SK-N-SH treated with all-trans-retinoic acid at 6 μM for 48 hours (cell line): Measurements from ENCODE around the gene SHISA2.

ENCODE experiments used
- BACH2 ChIP-seq: fragments of 250-450 bp; sonication (Bioruptor Pico); IDR thresholded peaks from 2 replicates; pipeline ENCODE4 v1.9.0; 2021; ENCODE audit warnings: mild to moderate bottlenecking, borderline replicate concordance
- GLIS3 ChIP-seq: fragments of 250-450 bp; sonication (Bioruptor Pico); IDR thresholded peaks from 2 replicates; pipeline ENCODE4 v1.5.0; 2020; ENCODE audit warnings: mild to moderate bottlenecking, moderate library complexity
- ISL1 ChIP-seq: fragments of 250-450 bp; sonication (Bioruptor Pico); IDR thresholded peaks from 2 replicates; pipeline ENCODE4 v2.1.2; 2022; ENCODE audit warnings: mild to moderate bottlenecking, moderate library complexity
- POU6F1 ChIP-seq: fragments of 250-450 bp; sonication (Bioruptor Pico); IDR thresholded peaks from 2 replicates; pipeline ENCODE4 v1.8.0; 2021; ENCODE audit warnings: low read depth, mild to moderate bottlenecking, moderate library complexity, borderline replicate concordance
- RARB ChIP-seq: fragments of 250-450 bp; sonication (Bioruptor Pico); IDR thresholded peaks from 2 replicates; pipeline ENCODE4 v1.8.0; 2021; ENCODE audit warnings: mild to moderate bottlenecking, moderate library complexity
- SNAI2 ChIP-seq: fragments of 250-450 bp; sonication (Bioruptor Pico); IDR thresholded peaks from 2 replicates; pipeline ENCODE4 v1.5.0; 2020; ENCODE audit warnings: mild to moderate bottlenecking, moderate library complexity
- ZC3H10 ChIP-seq: fragments of 250-450 bp; sonication (Bioruptor Pico); IDR thresholded peaks from 2 replicates; pipeline ENCODE4 v1.5.1; 2021; ENCODE audit warnings: mild to moderate bottlenecking, moderate library complexity
- ZFP3 ChIP-seq: fragments of 250-450 bp; sonication (Bioruptor Pico); IDR thresholded peaks from 2 replicates; pipeline ENCODE4 v1.5.0; 2020; ENCODE audit warnings: mild to moderate bottlenecking, moderate library complexity
- TF ChIP-seq, protein P1 (sequence below): fragments of 250-450 bp; sonication (Bioruptor Pico); IDR thresholded peaks from 2 replicates; pipeline ENCODE4 v1.5.1; 2020; ENCODE audit warnings: low read depth, mild to moderate bottlenecking, moderate library complexity
- TF ChIP-seq, protein P2 (sequence below): fragments of 250-450 bp; sonication (Bioruptor Pico); IDR thresholded peaks from 2 replicates; pipeline ENCODE4 v1.8.0; 2020; ENCODE audit warnings: mild to moderate bottlenecking, moderate library complexity, borderline replicate concordance

GRCh38 chr13:26015271-26016125 is 36.3 kb downstream of the SHISA2 start:
- TF ChIP-seq, protein P1, sequence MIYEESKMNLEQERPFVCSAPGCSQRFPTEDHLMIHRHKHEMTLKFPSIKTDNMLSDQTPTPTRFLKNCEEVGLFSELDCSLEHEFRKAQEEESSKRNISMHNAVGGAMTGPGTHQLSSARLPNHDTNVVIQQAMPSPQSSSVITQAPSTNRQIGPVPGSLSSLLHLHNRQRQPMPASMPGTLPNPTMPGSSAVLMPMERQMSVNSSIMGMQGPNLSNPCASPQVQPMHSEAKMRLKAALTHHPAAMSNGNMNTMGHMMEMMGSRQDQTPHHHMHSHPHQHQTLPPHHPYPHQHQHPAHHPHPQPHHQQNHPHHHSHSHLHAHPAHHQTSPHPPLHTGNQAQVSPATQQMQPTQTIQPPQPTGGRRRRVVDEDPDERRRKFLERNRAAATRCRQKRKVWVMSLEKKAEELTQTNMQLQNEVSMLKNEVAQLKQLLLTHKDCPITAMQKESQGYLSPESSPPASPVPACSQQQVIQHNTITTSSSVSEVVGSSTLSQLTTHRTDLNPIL (CRISPR knock-in tag) = no peak
- TF ChIP-seq ZC3H10 (CRISPR knock-in tag) (no peak), ZFP3 (CRISPR knock-in tag) (no peak), SNAI2 (CRISPR knock-in tag) (no peak), GLIS3 (no peak), ISL1 (CRISPR knock-in tag) (no peak), POU6F1 (no peak), RARB (CRISPR knock-in tag) (no peak), BACH2 (CRISPR knock-in tag) (no peak)
- TF ChIP-seq, protein P2, sequence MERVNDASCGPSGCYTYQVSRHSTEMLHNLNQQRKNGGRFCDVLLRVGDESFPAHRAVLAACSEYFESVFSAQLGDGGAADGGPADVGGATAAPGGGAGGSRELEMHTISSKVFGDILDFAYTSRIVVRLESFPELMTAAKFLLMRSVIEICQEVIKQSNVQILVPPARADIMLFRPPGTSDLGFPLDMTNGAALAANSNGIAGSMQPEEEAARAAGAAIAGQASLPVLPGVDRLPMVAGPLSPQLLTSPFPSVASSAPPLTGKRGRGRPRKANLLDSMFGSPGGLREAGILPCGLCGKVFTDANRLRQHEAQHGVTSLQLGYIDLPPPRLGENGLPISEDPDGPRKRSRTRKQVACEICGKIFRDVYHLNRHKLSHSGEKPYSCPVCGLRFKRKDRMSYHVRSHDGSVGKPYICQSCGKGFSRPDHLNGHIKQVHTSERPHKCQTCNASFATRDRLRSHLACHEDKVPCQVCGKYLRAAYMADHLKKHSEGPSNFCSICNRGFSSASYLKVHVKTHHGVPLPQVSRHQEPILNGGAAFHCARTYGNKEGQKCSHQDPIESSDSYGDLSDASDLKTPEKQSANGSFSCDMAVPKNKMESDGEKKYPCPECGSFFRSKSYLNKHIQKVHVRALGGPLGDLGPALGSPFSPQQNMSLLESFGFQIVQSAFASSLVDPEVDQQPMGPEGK (CRISPR knock-in tag) = no peak
